ENCODE results near the gene FXN. TPM values are rescaled to one million over a fixed set of nuclear protein-coding genes. Genes with fewer than 3 reads are reported as not detected.
"Not testable (repeated sequence)": the region's sequence is repeated elsewhere in the genome, so short reads cannot be mapped to it uniquely, and the experiment has no call there.

Gene FXN
- total RNA-seq (8.0 and 8.8 TPM in 2 replicates), polyA plus RNA-seq (8.8 and 9.6 TPM in 2 replicates), polyA minus RNA-seq (2.8 and 3.6 TPM in 2 replicates)
- 4.9 TPM for total RNA-seq (2013)

- H3K79me2 ChIP-seq (ENCODE audit: control insufficient read depth, insufficient read depth, low read length): peaks cover 4% of the 10 kb centered on the region
- ATAC-seq (ENCODE audit: low read depth): peak; percentile 90
- Mint-ChIP-seq H3K27me3 (no peaks in the 10 kb centered on the region), H3K27ac (peak within 1 kb of the TSS; percentile 93), H3K9me3 (ENCODE audit: insufficient read depth) (no peaks in the 10 kb centered on the region), H3K4me1 (peaks cover 11% of the 10 kb centered on the region), H3K4me3 (peak within 1 kb of the TSS; percentile 99)
- no peaks in the 10 kb centered on the region for H3K36me3 ChIP-seq (replicated peaks in 1 of 2; ENCODE audit: control extremely low read depth in 1 of 2, control insufficient read depth in 1 of 2, extremely low read depth in 1 of 2, insufficient read depth in 2 of 2, low read length in 1 of 2)
- peaks cover 8 to 11% of the 10 kb centered on the region in 2 donors for H3K4me1 ChIP-seq (ENCODE audit: control insufficient read depth in 2 of 2, insufficient read depth in 2 of 2, low read length in 2 of 2)
- no peaks in the 10 kb centered on the region for H4K20me1 ChIP-seq (ENCODE audit: control insufficient read depth, insufficient read depth, low read length, poor library complexity, severe bottlenecking)
- H3K4me3 ChIP-seq (ENCODE audit: control extremely low read depth in 1 of 5, extremely low read depth in 1 of 5, insufficient read depth in 1 of 5, low read depth in 2 of 5, low read length in 4 of 5): peak within 1 kb of the TSS; percentile 69 to 94 (median 84)
- peak within 1 kb of the TSS; percentile 66 for H3K9ac ChIP-seq (ENCODE audit: low read length)
- no peaks in the 10 kb centered on the region for H3K27me3 ChIP-seq (replicated peaks in 1 of 4; ENCODE audit: control extremely low read depth in 1 of 4, control insufficient read depth in 3 of 4, insufficient read depth in 4 of 4, low read length in 3 of 4)
- intact Hi-C loops (cut with micrococcal nuclease): loop anchor here (5.0 kb wide), 5 partner anchors 87 to 882 kb away; partner anchors contain the start of gene PIP5K1B
- peak within 1 kb of the TSS; percentile 78 for H3K4me2 ChIP-seq (replicated peaks; ENCODE audit: low read depth, low read length, poor library complexity, severe bottlenecking)
- H3K27ac ChIP-seq (ENCODE audit: low read length in 2 of 2): peak within 1 kb of the TSS; percentile 12 to 28
- WGBS (ENCODE audit: insufficient coverage): under 1% methylated on average over 71 of the region's 75 CpGs
- peaks cover 0 to 6% (median 0%) of the 10 kb centered on the region in 3 donors for H3K9me3 ChIP-seq (ENCODE audit: control extremely low read depth in 1 of 3, control insufficient read depth in 2 of 3, insufficient read depth in 1 of 3, low read length in 2 of 3)
- peak within 1 kb of the TSS; percentile 87 for H2AFZ ChIP-seq (ENCODE audit: insufficient read depth, low read depth, low read length, poor library complexity, severe bottlenecking)
- ChIA-PET POLR2A (no interaction called here), CTCF (interaction anchor here (0.7 to 2.7 kb wide), 20 partner anchors 9 to 530 kb away, joined by 3 to 14 read pairs (median 4); a partner anchor contains a TSS)
- TF ChIP-seq CTCF (IDR thresholded peaks at IDR 0.05): peak; percentile 93
- no peak for TF ChIP-seq EZH2 (IDR thresholded peaks at IDR 0.05; ENCODE audit: borderline replicate concordance, insufficient read depth, low read depth, low read length, poor library complexity, severe bottlenecking)
- peak; percentile 88 for DNase-seq
Observed at GRCh38 chr9:69035438-69036308, at the start of gene FXN. Gene FXN, plus strand, starts transcription at chr9:69035752. Its CDS starts 31 bp downstream, at chr9:69035783.

- intact Hi-C loops (cut with micrococcal nuclease): loop anchor here (10.0 kb wide), 1 partner anchor 62 kb away; no protein-coding TSS in a partner anchor
- POLR2A ChIA-PET; H3K4me3 Mint-ChIP-seq; H3K27me3 ChIP-seq (replicated peaks in 1 of 4; ENCODE audit: control extremely low read depth in 1 of 4, control insufficient read depth in 3 of 4, insufficient read depth in 4 of 4, low read length in 3 of 4); H3K27ac Mint-ChIP-seq; H2AFZ ChIP-seq (ENCODE audit: insufficient read depth, low read depth, low read length, poor library complexity, severe bottlenecking); CTCF ChIA-PET; H3K27ac ChIP-seq (ENCODE audit: low read length in 2 of 2); H4K20me1 ChIP-seq (ENCODE audit: control insufficient read depth, insufficient read depth, low read length, poor library complexity, severe bottlenecking); H3K9ac ChIP-seq (ENCODE audit: low read length); H3K4me2 ChIP-seq (replicated peaks; ENCODE audit: low read depth, low read length, poor library complexity, severe bottlenecking); H3K9me3 ChIP-seq (ENCODE audit: control extremely low read depth in 1 of 3, control insufficient read depth in 2 of 3, insufficient read depth in 1 of 3, low read length in 2 of 3); H3K79me2 ChIP-seq (ENCODE audit: control insufficient read depth, insufficient read depth, low read length); ATAC-seq (ENCODE audit: low read depth); H3K4me1 Mint-ChIP-seq; H3K4me3 ChIP-seq (ENCODE audit: control extremely low read depth in 1 of 5, extremely low read depth in 1 of 5, insufficient read depth in 1 of 5, low read depth in 2 of 5, low read length in 4 of 5); DNase-seq; H3K4me1 ChIP-seq (ENCODE audit: control insufficient read depth in 2 of 2, insufficient read depth in 2 of 2, low read length in 2 of 2); H3K9me3 Mint-ChIP-seq (ENCODE audit: insufficient read depth); H3K27me3 Mint-ChIP-seq: not testable (repeated sequence)
- peaks cover 4 to 10% of the 10 kb centered on the region in 2 experiments for H3K36me3 ChIP-seq (replicated peaks in 1 of 2; ENCODE audit: control extremely low read depth in 1 of 2, control insufficient read depth in 1 of 2, extremely low read depth in 1 of 2, insufficient read depth in 2 of 2, low read length in 1 of 2)
- WGBS (ENCODE audit: insufficient coverage): 95% methylated on average over 5 of the region's 7 CpGs
Observed at GRCh38 chr9:68986949-68987348, 48.6 kb upstream of the FXN start.

Data from B cell (primary cell).